Measurements from ENCODE around the gene OXLD1. TPM values are rescaled to one million over a fixed set of nuclear protein-coding genes. Genes with fewer than 3 reads are reported as not detected.

OXLD1 gene
- total and polyA plus RNA-seq, 4 donors = 11.2 to 26.4 (median 19.0) TPM

Small RNA genes lying within 50 kb of the gene (small RNA-seq; reads per million reads assigned to genes)
- gene MIR6786 = not detected

Other genes with a start within 250 kb of the OXLD1 start
- 1,000 to 10,000 TPM; 1,434 to 1,699 TPM for gene ACTG1, start 153.8 kb downstream of the OXLD1 start, total RNA-seq
- gene ACTG1, start 153.8 kb downstream of the OXLD1 start, polyA plus RNA-seq = 1,000 to 10,000 TPM in 1 of 2 donors, 100 to 1,000 TPM in 1; 347 to 1,129 TPM
- under 1 TPM; 0.09 to 0.42 TPM for gene FSCN2, start 138.2 kb downstream of the OXLD1 start, total RNA-seq
- gene FSCN2, start 138.2 kb downstream of the OXLD1 start, polyA plus RNA-seq = not detected
- 10 to 100 TPM in 1 of 2 donors, 1 to 10 TPM in 1; 8.7 to 10.6 TPM for gene FAAP100, start 114.3 kb downstream of the OXLD1 start, total RNA-seq
- 10 to 100 TPM in 1 of 2 donors, 1 to 10 TPM in 1; 8.1 to 14.7 TPM for gene FAAP100, start 114.3 kb downstream of the OXLD1 start, polyA plus RNA-seq
- gene NPLOC4, start 29.5 kb downstream of the OXLD1 start, total RNA-seq = 10 to 100 TPM; 65.6 to 67.4 TPM
- 10 to 100 TPM; 23.5 to 35.7 TPM for gene NPLOC4, start 29.5 kb downstream of the OXLD1 start, polyA plus RNA-seq
- under 1 TPM; 0.17 to 0.84 TPM for gene TSPAN10, start 29.4 kb downstream of the OXLD1 start, total RNA-seq
- gene TSPAN10, start 29.4 kb downstream of the OXLD1 start, polyA plus RNA-seq = under 1 TPM; 0.22 to 0.36 TPM
- 1 to 10 TPM in 1 of 2 donors, under 1 TPM in 1; 0.25 to 1.2 TPM for gene PDE6G, start 10.1 kb downstream of the OXLD1 start, total RNA-seq
- gene PDE6G, start 10.1 kb downstream of the OXLD1 start, polyA plus RNA-seq = 1 to 10 TPM; 1.3 to 1.9 TPM
- 1 to 10 TPM; 4.3 to 4.8 TPM for gene CCDC137, start 132 bp upstream of the OXLD1 start, total RNA-seq
- 1 to 10 TPM; 5.7 to 6.9 TPM for gene CCDC137, start 132 bp upstream of the OXLD1 start, polyA plus RNA-seq
- gene ARL16, start 17.2 kb upstream of the OXLD1 start, total RNA-seq = 10 to 100 TPM in 1 of 2 donors, 1 to 10 TPM in 1; 9.8 to 12.9 TPM
- gene ARL16, start 17.2 kb upstream of the OXLD1 start, polyA plus RNA-seq = 10 to 100 TPM in 1 of 2 donors, 1 to 10 TPM in 1; 7.9 to 24.3 TPM
- gene HGS, start 17.4 kb upstream of the OXLD1 start, total RNA-seq = 10 to 100 TPM; 27.6 to 31.6 TPM
- 10 to 100 TPM; 21.8 to 28.7 TPM for gene HGS, start 17.4 kb upstream of the OXLD1 start, polyA plus RNA-seq
- gene MRPL12, start 36.8 kb upstream of the OXLD1 start, total RNA-seq = 10 to 100 TPM in 1 of 2 donors, 1 to 10 TPM in 1; 9.1 to 15.1 TPM
- 100 to 1,000 TPM; 103 to 121 TPM for gene MRPL12, start 36.8 kb upstream of the OXLD1 start, polyA plus RNA-seq
- 10 to 100 TPM; 19.8 to 54.6 TPM for gene SLC25A10, start 45.7 kb upstream of the OXLD1 start, total RNA-seq
- gene SLC25A10, start 45.7 kb upstream of the OXLD1 start, polyA plus RNA-seq = 10 to 100 TPM; 36.7 to 51.2 TPM
- 10 to 100 TPM; 20.7 to 72.0 TPM for gene GCGR, start 137.5 kb upstream of the OXLD1 start, total RNA-seq
- gene GCGR, start 137.5 kb upstream of the OXLD1 start, polyA plus RNA-seq = 10 to 100 TPM; 42.0 to 55.8 TPM
- 10 to 100 TPM; 16.6 to 42.0 TPM for gene MCRIP1, start 166.7 kb upstream of the OXLD1 start, total RNA-seq
- gene MCRIP1, start 166.7 kb upstream of the OXLD1 start, polyA plus RNA-seq = 10 to 100 TPM; 24.2 to 28.2 TPM
- gene PPP1R27, start 168.4 kb upstream of the OXLD1 start, total RNA-seq = not detected
- gene PPP1R27, start 168.4 kb upstream of the OXLD1 start, polyA plus RNA-seq = under 1 TPM; 0.31 to 0.35 TPM
- 1,000 to 10,000 TPM; 1,086 to 3,361 TPM for gene P4HB, start 193.9 kb upstream of the OXLD1 start, total RNA-seq
- 1,000 to 10,000 TPM in 1 of 2 donors, 100 to 1,000 TPM in 1; 1,000 to 2,066 TPM for gene P4HB, start 193.9 kb upstream of the OXLD1 start, polyA plus RNA-seq
- 10 to 100 TPM; 35.5 to 47.3 TPM for gene ARHGDIA, start 204.7 kb upstream of the OXLD1 start, total RNA-seq
- 100 to 1,000 TPM; 103 to 142 TPM for gene ARHGDIA, start 204.7 kb upstream of the OXLD1 start, polyA plus RNA-seq
- 10 to 100 TPM; 22.6 to 67.4 TPM for gene ALYREF, start 225.0 kb upstream of the OXLD1 start, total RNA-seq
- gene ALYREF, start 225.0 kb upstream of the OXLD1 start, polyA plus RNA-seq = 10 to 100 TPM in 1 of 2 donors, 1 to 10 TPM in 1; 2.5 to 24.6 TPM
- gene ANAPC11, start 225.1 kb upstream of the OXLD1 start, total RNA-seq = 10 to 100 TPM; 71.0 to 78.7 TPM
- gene ANAPC11, start 225.1 kb upstream of the OXLD1 start, polyA plus RNA-seq = 100 to 1,000 TPM; 160 to 246 TPM
- under 1 TPM; 0.25 to 0.84 TPM for gene NPB, start 235.6 kb upstream of the OXLD1 start, total RNA-seq
- under 1 TPM; 0.15 to 0.92 TPM for gene NPB, start 235.6 kb upstream of the OXLD1 start, polyA plus RNA-seq
- gene PCYT2, start 244.8 kb upstream of the OXLD1 start, total RNA-seq = 100 to 1,000 TPM in 1 of 2 donors, 10 to 100 TPM in 1; 86.0 to 101 TPM
- 10 to 100 TPM; 63.9 to 90.9 TPM for gene PCYT2, start 244.8 kb upstream of the OXLD1 start, polyA plus RNA-seq